GM19035 (cell line): ENCODE measurements around the gene WDR93.
"Not testable (repeated sequence)": the region's sequence is repeated elsewhere in the genome, so short reads cannot be mapped to it uniquely, and the experiment has no call there.

Experiments used
- ATAC-seq: cut with Tn5 transposase; IDR thresholded peaks from one replicate; pipeline ENCODE4 v1.9.1; 2021; ENCODE audit not compliant: unreplicated experiment

WDR93 gene

GRCh38 chr15:89767411-89767915 is 76.9 kb downstream of the WDR93 start:
- no peak for ATAC-seq

GRCh38 chr15:89768071-89768500 is 77.5 kb downstream of the WDR93 start:
- ATAC-seq: no peak

GRCh38 chr15:89769366-89769765 is 78.8 kb downstream of the WDR93 start:
- no peak for ATAC-seq

- ATAC-seq: no peak
Observed at GRCh38 chr15:89770041-89770440, 79.4 kb downstream of the WDR93 start.

- no peak for ATAC-seq
Observed at GRCh38 chr15:89772932-89773583, 82.4 kb downstream of the WDR93 start.

GRCh38 chr15:89774492-89774891 is 83.9 kb downstream of the WDR93 start:
- ATAC-seq: no peak

- no peak for ATAC-seq
Observed at GRCh38 chr15:89775815-89776214, 85.2 kb downstream of the WDR93 start.

GRCh38 chr15:89776274-89777072 is 85.9 kb downstream of the WDR93 start, which contains the start of gene MESP2:
Gene MESP2, plus strand, starts transcription at chr15:89776332. Its CDS starts 26 bp downstream, at chr15:89776358.
- ATAC-seq: peak; percentile 70

- no peak for ATAC-seq
Observed at GRCh38 chr15:89777073-89777751, 86.6 kb downstream of the WDR93 start.

GRCh38 chr15:89777782-89778380 is 87.3 kb downstream of the WDR93 start:
- no peak for ATAC-seq

GRCh38 chr15:89778861-89779260 is 88.2 kb downstream of the WDR93 start:
- no peak for ATAC-seq

GRCh38 chr15:89780601-89781000 is 90.0 kb downstream of the WDR93 start:
- ATAC-seq: no peak

GRCh38 chr15:89781055-89781454 is 90.4 kb downstream of the WDR93 start:
- no peak for ATAC-seq

GRCh38 chr15:89781891-89782618 is 91.4 kb downstream of the WDR93 start:
- ATAC-seq: no peak

- not testable (repeated sequence) for ATAC-seq
Observed at GRCh38 chr15:89782619-89782950, 92.0 kb downstream of the WDR93 start.

GRCh38 chr15:89783111-89783860 is 92.7 kb downstream of the WDR93 start:
- no peak for ATAC-seq

GRCh38 chr15:89783861-89784685 is 93.5 kb downstream of the WDR93 start:
- ATAC-seq: no peak

GRCh38 chr15:89784686-89784960 is 94.0 kb downstream of the WDR93 start:
- no peak for ATAC-seq

- no peak for ATAC-seq
Observed at GRCh38 chr15:89785064-89785773, 94.6 kb downstream of the WDR93 start.
